Activated naive CD4-positive, alpha-beta T cell treated with anti-CD3 and anti-CD28 coated beads, Interleukin-2, amount 50 U/mL, for 72 hours (primary cell): Measurements from ENCODE around the gene ASCL4. TPM values are rescaled to one million over a fixed set of nuclear protein-coding genes. Genes with fewer than 3 reads are reported as not detected.
"Not testable (repeated sequence)": the region's sequence is repeated elsewhere in the genome, so short reads cannot be mapped to it uniquely, and the experiment has no call there.

Experiments
- ATAC-seq, 2 donors: fragments of 150-1000 bp; cut with Tn5 transposase; 2 replicates each; pipeline ENCODE4 v1.10.0; 2021; ENCODE audit warnings: mild to moderate bottlenecking in 2 of 2, moderate library complexity in 2 of 2
- DNase-seq, 2 donors: peaks; one replicate each; pipeline ENCODE4 v3.0.0; 2021 to 2022; ENCODE audit warnings: low spot score in 2 of 2
- H3K27ac Mint-ChIP-seq, 2 donors: one replicate each; pipeline ENCODE4 v1.8.0; 2022; ENCODE audit warnings: mild to moderate bottlenecking in 2 of 2, mixed read lengths in 2 of 2
- H3K36me3 Mint-ChIP-seq, 2 donors: one replicate each; pipeline ENCODE4 v1.8.0; 2022; ENCODE audit warnings: mixed read lengths in 2 of 2
- H3K9me3 Mint-ChIP-seq, 2 donors: one replicate each; pipeline ENCODE4 v1.8.0; 2022; ENCODE audit warnings: mixed read lengths in 2 of 2
- total RNA-seq, 2 donors: library from RNA; stranded (reverse); gene quantifications; one replicate each; pipeline ENCODE4 v1.2.3, GENCODE V29; 2022

The ASCL4 gene
- total RNA-seq = not detected

GRCh38 chr12:107774349-107775029, at the start of gene ASCL4:
TSS of gene ASCL4 (plus strand) at chr12:107774704. CDS start at chr12:107775219, 515 bp downstream.
- Mint-ChIP-seq H3K27ac (no peak within 1 kb of the TSS), H3K9me3 (no peaks in the 10 kb centered on the region), H3K36me3 (peaks cover 0 to 8% of the 10 kb centered on the region in 2 donors)
- DNase-seq (no peak), ATAC-seq (no peak)

GRCh38 chr12:107727327-107727726, 47.2 kb upstream of the ASCL4 start:
- not testable (repeated sequence) for H3K27ac Mint-ChIP-seq, DNase-seq, H3K9me3 Mint-ChIP-seq, ATAC-seq
- peaks cover 19 to 22% of the 10 kb centered on the region in 2 donors for H3K36me3 Mint-ChIP-seq

GRCh38 chr12:107727742-107728141, 46.8 kb upstream of the ASCL4 start:
- not testable (repeated sequence) for H3K9me3 Mint-ChIP-seq, ATAC-seq, H3K27ac Mint-ChIP-seq, DNase-seq
- peaks cover 15 to 18% of the 10 kb centered on the region in 2 donors for H3K36me3 Mint-ChIP-seq

- H3K36me3 Mint-ChIP-seq = peaks cover 6 to 14% of the 10 kb centered on the region in 2 donors
- H3K9me3 Mint-ChIP-seq = no peaks in the 10 kb centered on the region
- no peak overlapping the region for H3K27ac Mint-ChIP-seq
- ATAC-seq (no peak), DNase-seq (no peak)
These were observed 43.7 kb upstream of the ASCL4 start for GRCh38 chr12:107730618-107731341.

- Mint-ChIP-seq H3K36me3 (peaks cover 12 to 20% of the 10 kb centered on the region in 2 donors), H3K27ac (no peak overlapping the region), H3K9me3 (no peaks in the 10 kb centered on the region)
- DNase-seq = no peak
- ATAC-seq = no peak
These were observed 43.1 kb upstream of the ASCL4 start for GRCh38 chr12:107731366-107731765.

- DNase-seq (no peak), ATAC-seq (no peak)
- Mint-ChIP-seq H3K27ac (no peak overlapping the region), H3K36me3 (peaks cover 14 to 30% of the 10 kb centered on the region in 2 donors), H3K9me3 (no peaks in the 10 kb centered on the region)
These were observed 42.1 kb upstream of the ASCL4 start for GRCh38 chr12:107732365-107732764.

- peaks cover 25 to 44% of the 10 kb centered on the region in 2 donors for H3K36me3 Mint-ChIP-seq
- no peak for DNase-seq
- peak overlapping the region in 1 of 2 donors; percentile 41 for H3K27ac Mint-ChIP-seq
- ATAC-seq = no peak
- H3K9me3 Mint-ChIP-seq = no peaks in the 10 kb centered on the region
These were observed 40.4 kb upstream of the ASCL4 start for GRCh38 chr12:107734139-107734538.

- no peak overlapping the region for H3K27ac Mint-ChIP-seq
- H3K36me3 Mint-ChIP-seq = peaks cover 28 to 50% of the 10 kb centered on the region in 2 donors
- no peak for ATAC-seq
- no peaks in the 10 kb centered on the region for H3K9me3 Mint-ChIP-seq
- no peak for DNase-seq
These were observed 38.7 kb upstream of the ASCL4 start for GRCh38 chr12:107735763-107736162.

GRCh38 chr12:107736914-107737313, 37.6 kb upstream of the ASCL4 start:
- Mint-ChIP-seq H3K27ac (peak overlapping the region; percentile 1 to 10), H3K9me3 (no peaks in the 10 kb centered on the region), H3K36me3 (peaks cover 34 to 58% of the 10 kb centered on the region in 2 donors)
- no peak for ATAC-seq
- DNase-seq = no peak

- no peak for ATAC-seq
- Mint-ChIP-seq H3K36me3 (peaks cover 9 to 17% of the 10 kb centered on the region in 2 donors), H3K27ac (no peak overlapping the region), H3K9me3 (no peaks in the 10 kb centered on the region)
- DNase-seq = no peak
These were observed 26.0 kb upstream of the ASCL4 start for GRCh38 chr12:107748472-107748871.

GRCh38 chr12:107749083-107749482, 25.4 kb upstream of the ASCL4 start:
- peak; percentile 13 to 20 for ATAC-seq
- no peak for DNase-seq
- Mint-ChIP-seq H3K27ac (no peak overlapping the region), H3K36me3 (peaks cover 8 to 20% of the 10 kb centered on the region in 2 donors), H3K9me3 (no peaks in the 10 kb centered on the region)

GRCh38 chr12:107759410-107759809, 15.1 kb upstream of the ASCL4 start:
- peak in 1 of 2 donors; percentile 11 for DNase-seq
- Mint-ChIP-seq H3K27ac (peak overlapping the region; percentile 84 to 94), H3K9me3 (no peaks in the 10 kb centered on the region), H3K36me3 (peaks cover 0 to 19% of the 10 kb centered on the region in 2 donors)
- ATAC-seq = peak; percentile 25 to 31

GRCh38 chr12:107760207-107760808, 14.2 kb upstream of the ASCL4 start:
- peak; percentile 20 to 45 for ATAC-seq
- H3K9me3 Mint-ChIP-seq = no peaks in the 10 kb centered on the region
- H3K36me3 Mint-ChIP-seq = peaks cover 0 to 19% of the 10 kb centered on the region in 2 donors
- peak in 1 of 2 donors; percentile 46 for DNase-seq
- H3K27ac Mint-ChIP-seq = peak overlapping the region; percentile 84 to 94

- no peaks in the 10 kb centered on the region for H3K9me3 Mint-ChIP-seq
- peak; percentile 96 to 99 for ATAC-seq
These were observed 13.5 kb upstream of the ASCL4 start, which contains the start of gene PRDM4 for GRCh38 chr12:107760809-107761501. TSS of gene PRDM4 (minus strand) at chr12:107761137. CDS start at chr12:107760515, 622 bp downstream.

GRCh38 chr12:107761502-107761904, 13.0 kb upstream of the ASCL4 start:
- peaks cover 0 to 17% of the 10 kb centered on the region in 2 donors for H3K36me3 Mint-ChIP-seq
- no peaks in the 10 kb centered on the region for H3K9me3 Mint-ChIP-seq
- ATAC-seq (no peak), DNase-seq (peak in 1 of 2 donors; percentile 13)
- H3K27ac Mint-ChIP-seq = peak overlapping the region; percentile 84 to 93

More at GRCh38 chr12:107760809-107761501, 13.5 kb upstream of the ASCL4 start, which contains the start of gene PRDM4:
- peak; percentile 92 to 96 for DNase-seq
- peak within 1 kb of the TSS; percentile 84 to 94 for H3K27ac Mint-ChIP-seq
- H3K36me3 Mint-ChIP-seq = peaks cover 0 to 19% of the 10 kb centered on the region in 2 donors

- ATAC-seq (no peak), DNase-seq (no peak)
- Mint-ChIP-seq H3K27ac (no peak overlapping the region), H3K36me3 (peaks cover 0 to 14% of the 10 kb centered on the region in 2 donors), H3K9me3 (no peaks in the 10 kb centered on the region)
These were observed 11.6 kb upstream of the ASCL4 start for GRCh38 chr12:107762874-107763273.
